DMS53 treated with DMSO at 0.1 percent for 48 hours (cell line): ENCODE results near the gene CCDC102A.
"Not testable (repeated sequence)": the region's sequence is repeated elsewhere in the genome, so short reads cannot be mapped to it uniquely, and the experiment has no call there.

Experiments
- DNase-seq: peaks from one replicate; lab custom pipeline; 2025; ENCODE audit not compliant: unreplicated experiment; lab: John Stamatoyannopoulos, UW

CCDC102A gene

GRCh38 chr16:57565461-57565860 is 29.1 kb upstream of the CCDC102A start:
- no peak for DNase-seq

- no peak for DNase-seq
Measured at GRCh38 chr16:57564571-57565270, 28.4 kb upstream of the CCDC102A start.

GRCh38 chr16:57563761-57564160 is 27.4 kb upstream of the CCDC102A start:
- no peak for DNase-seq

GRCh38 chr16:57563487-57563750 is 27.0 kb upstream of the CCDC102A start:
- DNase-seq, result no peak

- no peak for DNase-seq
Measured at GRCh38 chr16:57562669-57563486, 26.5 kb upstream of the CCDC102A start.

GRCh38 chr16:57562066-57562465 is 25.7 kb upstream of the CCDC102A start:
- no peak for DNase-seq

GRCh38 chr16:57559072-57559790 is 22.9 kb upstream of the CCDC102A start:
- DNase-seq, result no peak

GRCh38 chr16:57556941-57557541 is 20.7 kb upstream of the CCDC102A start:
- no peak for DNase-seq

GRCh38 chr16:57555831-57556230 is 19.5 kb upstream of the CCDC102A start:
- no peak for DNase-seq

- no peak for DNase-seq
Measured at GRCh38 chr16:57551057-57551456, 14.7 kb upstream of the CCDC102A start.

- no peak for DNase-seq
Measured at GRCh38 chr16:57549730-57550129, 13.4 kb upstream of the CCDC102A start.

GRCh38 chr16:57548408-57548807 is 12.0 kb upstream of the CCDC102A start:
- no peak for DNase-seq

- DNase-seq, result not testable (repeated sequence)
Measured at GRCh38 chr16:57547524-57547923, 11.2 kb upstream of the CCDC102A start.

GRCh38 chr16:57544124-57544653 is 7.8 kb upstream of the CCDC102A start:
- DNase-seq, result no peak

- DNase-seq, result no peak
Measured at GRCh38 chr16:57541754-57542435, 5.5 kb upstream of the CCDC102A start.

GRCh38 chr16:57540906-57541753 is 4.8 kb upstream of the CCDC102A start:
- DNase-seq, result no peak

GRCh38 chr16:57540387-57540786 is 4.0 kb upstream of the CCDC102A start:
- DNase-seq, result no peak

GRCh38 chr16:57539072-57539796 is 2.9 kb upstream of the CCDC102A start:
- no peak for DNase-seq

GRCh38 chr16:57538235-57538721 is 1.9 kb upstream of the CCDC102A start:
- DNase-seq, result no peak
